NCI-H774 (cell line): ENCODE data around the gene PRKAR1A.

Source experiments
- DNase-seq: peaks from one replicate; lab custom pipeline; 2025; lab: John Stamatoyannopoulos, UW

The PRKAR1A gene

GRCh38 chr17:68600067-68600930, 88.1 kb downstream of the PRKAR1A start:
- no peak for DNase-seq
